MG63 (cell line): ENCODE measurements around the gene OR5M3. TPM values are rescaled to one million over a fixed set of nuclear protein-coding genes. Genes with fewer than 3 reads are reported as not detected.

ENCODE experiments used
- DNase-seq: peaks from one replicate; pipeline ENCODE4 v3.0.0-alpha.2; 2020
- H3K27me3 ChIP-seq: fragments of 250-450 bp; sonication (Bioruptor Pico); 2 replicates; pipeline ENCODE4 v1.5.1; 2020; ENCODE audit warnings: mild to moderate bottlenecking, moderate library complexity
- H3K36me3 ChIP-seq: fragments of 250-450 bp; sonication (Bioruptor Pico); 2 replicates; pipeline ENCODE4 v1.5.1; 2020; ENCODE audit warnings: mild to moderate bottlenecking, moderate library complexity
- H3K4me3 ChIP-seq: fragments of 250-450 bp; sonication (Bioruptor Pico); 2 replicates; pipeline ENCODE4 v1.5.1; 2020; ENCODE audit warnings: mild to moderate bottlenecking, moderate library complexity
- H3K9me3 ChIP-seq: fragments of 250-450 bp; sonication (Bioruptor Pico); 2 replicates; pipeline ENCODE4 v1.5.1; 2020; ENCODE audit warnings: mild to moderate bottlenecking, moderate library complexity
- total RNA-seq: library from RNA; depleted of rRNA; stranded (reverse); fragments of >200 nt; shearing (Covaris generic); gene quantifications from 2 replicates; pipeline ENCODE4 v1.2.3, GENCODE V29; 2014; ENCODE audit warnings: low replicate concordance; rRNA removed

OR5M3 gene
- not detected in 2 replicates for total RNA-seq

DNA sequence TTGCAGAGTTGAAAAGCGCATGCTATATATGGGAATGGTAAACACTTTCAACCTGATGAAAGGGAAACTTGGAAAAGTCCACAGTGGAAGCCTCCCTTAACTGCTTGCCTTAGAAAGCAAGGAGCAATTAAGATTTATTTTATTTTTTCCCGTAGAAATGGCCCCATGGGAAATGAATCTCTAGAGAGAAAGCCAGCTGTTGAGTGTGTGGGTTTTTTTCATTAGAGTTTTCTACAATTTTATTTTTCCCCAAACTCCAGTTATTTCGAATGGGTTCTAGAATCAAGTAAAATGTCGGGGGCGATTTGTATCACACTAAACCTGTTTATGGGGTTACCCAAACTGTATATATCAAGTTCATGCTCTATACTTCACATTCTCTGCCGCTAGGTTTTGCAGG is at the start of gene OR5M3:
Gene OR5M3 (minus strand): TSS at position 101 of the 400 bp plus-strand sequence. CDS start 2,855 bp downstream, outside the sequence.
- no peaks in the 10 kb centered on the region for H3K9me3 ChIP-seq
- H3K27me3 ChIP-seq: no peaks in the 10 kb centered on the region
- DNase-seq: no peak

DNA sequence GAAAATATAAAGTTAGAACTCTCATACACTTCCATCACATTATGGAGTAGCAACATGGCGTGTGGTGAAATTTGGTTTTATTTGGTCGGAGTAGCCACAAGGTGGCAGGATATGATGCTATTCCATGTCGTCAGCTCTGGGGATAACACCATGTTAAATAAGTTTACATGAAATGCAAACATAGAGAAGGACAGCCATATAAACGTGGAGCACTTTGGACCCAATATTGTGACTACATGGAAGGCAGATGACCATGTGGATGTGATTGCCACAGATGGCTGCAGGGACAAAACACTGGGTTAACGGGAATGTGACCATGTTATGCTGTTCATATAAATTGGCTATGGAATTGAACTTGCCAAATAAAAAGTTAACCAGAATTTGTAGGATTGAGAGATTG is 48.9 kb upstream of the OR5M3 start:
- H3K27me3 ChIP-seq: no peaks in the 10 kb centered on the region
- DNase-seq: no peak
- no peaks in the 10 kb centered on the region for H3K36me3 ChIP-seq
- no peaks in the 10 kb centered on the region for H3K9me3 ChIP-seq
- H3K4me3 ChIP-seq: no peak overlapping the region

More for the DNA sequence above, at the start of gene OR5M3:
- no peaks in the 10 kb centered on the region for H3K36me3 ChIP-seq
- H3K4me3 ChIP-seq: no peak within 1 kb of the TSS

DNA sequence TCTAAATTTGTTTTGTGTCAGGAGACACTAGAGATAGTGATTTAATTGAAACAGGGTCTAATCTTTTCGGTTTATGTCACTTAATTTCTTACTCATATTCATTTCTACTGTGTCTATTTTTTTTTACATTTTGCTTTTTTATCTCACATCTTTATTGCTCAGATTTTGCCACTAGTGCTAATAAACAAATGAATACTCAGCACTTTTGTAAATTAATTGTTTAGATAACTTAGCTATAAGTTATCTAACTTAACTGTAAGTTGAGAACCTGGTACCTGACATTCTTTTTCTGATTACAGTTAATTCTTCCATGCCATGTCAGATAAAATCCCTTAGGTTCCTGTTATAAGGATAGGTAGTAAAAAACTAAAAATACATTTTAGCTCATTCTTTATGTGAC is 40.1 kb upstream of the OR5M3 start:
- Histone ChIP-seq H3K4me3 (no peak overlapping the region), H3K9me3 (no peaks in the 10 kb centered on the region), H3K36me3 (no peaks in the 10 kb centered on the region), H3K27me3 (no peaks in the 10 kb centered on the region)
- no peak for DNase-seq

DNA sequence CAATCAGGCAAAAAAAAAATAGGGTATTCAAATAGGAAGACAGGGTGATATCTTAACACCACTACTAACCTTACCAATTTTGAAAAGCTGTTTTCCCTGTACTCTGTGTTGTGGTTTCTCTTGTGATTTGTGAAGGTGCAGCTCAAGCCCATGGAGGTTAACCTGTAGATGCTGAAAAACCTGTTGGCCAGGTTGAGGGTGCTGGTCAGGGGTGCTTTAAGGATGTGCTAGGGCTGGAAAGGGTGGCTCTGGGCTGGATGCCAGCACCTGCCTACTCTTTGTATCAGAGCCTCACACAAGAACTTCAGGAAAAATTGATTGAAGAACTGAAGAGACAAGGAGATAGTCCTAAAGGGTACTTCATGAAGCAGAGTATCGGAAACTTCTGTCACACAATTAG is 36.3 kb upstream of the OR5M3 start:
- Histone ChIP-seq H3K36me3 (no peaks in the 10 kb centered on the region), H3K4me3 (no peak overlapping the region), H3K27me3 (no peaks in the 10 kb centered on the region), H3K9me3 (no peaks in the 10 kb centered on the region)
- DNase-seq: no peak

DNA sequence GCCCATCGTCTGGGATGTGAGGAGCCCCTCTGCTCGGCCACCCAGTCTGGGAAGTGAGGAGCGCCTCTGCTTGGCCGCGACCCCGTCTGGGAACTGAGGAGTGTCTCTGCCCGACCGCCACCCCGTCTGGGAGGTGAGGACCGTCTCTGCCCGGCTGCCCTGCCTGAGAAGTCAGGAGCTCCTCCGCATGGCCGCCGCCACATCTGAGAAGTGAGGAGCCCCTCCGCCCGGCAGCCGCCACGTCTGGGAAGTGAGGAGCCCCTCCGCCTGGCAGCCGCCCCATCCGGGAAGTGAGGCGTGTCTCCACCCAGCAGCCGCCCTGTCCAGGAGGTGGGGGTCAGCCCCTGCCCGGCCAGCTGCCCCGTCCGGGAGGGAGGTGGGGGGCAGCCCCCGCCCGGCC is 23.9 kb upstream of the OR5M3 start:
- Histone ChIP-seq H3K36me3 (no peaks in the 10 kb centered on the region), H3K27me3 (no peaks in the 10 kb centered on the region), H3K9me3 (no peaks in the 10 kb centered on the region), H3K4me3 (no peak overlapping the region)
- DNase-seq: no peak

DNA sequence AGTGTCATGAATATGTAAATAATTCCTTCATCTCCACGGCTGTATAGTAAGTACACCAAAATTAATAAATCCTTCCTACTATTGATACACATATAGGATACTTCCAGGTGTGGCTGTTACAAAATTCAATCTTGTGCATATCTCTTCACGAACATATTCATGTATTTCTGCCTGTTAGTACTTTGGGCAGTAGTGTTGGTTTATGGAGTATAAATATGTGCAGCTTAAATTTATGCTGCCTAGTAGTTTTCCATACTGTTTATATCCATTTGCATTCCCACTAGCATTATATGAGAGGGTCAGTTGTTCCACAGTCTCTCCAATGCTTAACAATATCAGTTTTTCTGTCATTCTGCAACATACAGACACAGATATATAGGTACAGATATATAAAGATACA is 22.0 kb upstream of the OR5M3 start:
- Histone ChIP-seq H3K27me3 (no peaks in the 10 kb centered on the region), H3K9me3 (no peaks in the 10 kb centered on the region), H3K4me3 (no peak overlapping the region), H3K36me3 (no peaks in the 10 kb centered on the region)
- no peak for DNase-seq

DNA sequence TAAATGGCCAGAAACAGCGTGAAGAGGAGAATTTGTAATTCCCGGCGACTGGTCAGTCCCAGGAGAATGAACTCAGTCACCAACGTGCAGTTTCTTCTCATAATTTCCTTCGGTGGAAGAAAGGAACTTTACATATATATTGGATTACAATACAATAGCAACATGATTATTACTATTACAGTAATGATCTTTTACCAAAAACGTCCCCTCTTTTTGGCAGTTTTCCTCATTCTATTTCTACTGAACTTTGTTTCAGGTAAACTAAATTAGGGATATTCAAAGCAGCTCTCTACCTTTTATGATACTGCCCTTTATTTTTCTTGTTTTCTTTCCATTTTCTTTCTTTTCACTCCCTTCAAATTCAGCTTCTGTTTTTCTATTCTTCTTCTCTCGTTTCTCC is 18.1 kb upstream of the OR5M3 start, which contains the start of gene OR5M8:
Gene OR5M8 (minus strand): TSS at position 101 of the 400 bp plus-strand sequence. CDS start 0 bp downstream, at position 101.
- Histone ChIP-seq H3K27me3 (no peaks in the 10 kb centered on the region), H3K36me3 (no peaks in the 10 kb centered on the region), H3K9me3 (no peaks in the 10 kb centered on the region), H3K4me3 (no peak within 1 kb of the TSS)
- no peak for DNase-seq

DNA sequence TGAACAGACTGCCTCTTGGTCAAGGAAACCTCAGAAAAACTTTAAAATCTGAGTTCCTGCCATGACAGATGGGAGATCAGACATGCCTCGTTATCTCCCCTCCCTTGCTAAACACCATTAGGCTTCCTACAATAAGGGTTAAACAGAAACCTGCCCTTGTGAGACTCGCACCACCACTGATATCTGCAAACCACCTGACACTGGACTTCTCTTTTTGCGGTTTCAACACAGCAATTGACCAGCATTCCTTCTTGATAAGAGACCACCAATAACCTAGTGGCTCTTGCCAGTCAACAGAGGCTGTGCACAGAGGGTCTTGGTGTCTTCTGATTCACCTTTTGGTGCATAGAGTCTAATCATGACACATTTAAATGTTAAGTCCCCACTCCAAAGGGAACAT is 13.6 kb upstream of the OR5M3 start:
- no peak for DNase-seq
- no peaks in the 10 kb centered on the region for H3K36me3 ChIP-seq
- no peaks in the 10 kb centered on the region for H3K27me3 ChIP-seq
- no peak overlapping the region for H3K4me3 ChIP-seq
- H3K9me3 ChIP-seq: no peaks in the 10 kb centered on the region

DNA sequence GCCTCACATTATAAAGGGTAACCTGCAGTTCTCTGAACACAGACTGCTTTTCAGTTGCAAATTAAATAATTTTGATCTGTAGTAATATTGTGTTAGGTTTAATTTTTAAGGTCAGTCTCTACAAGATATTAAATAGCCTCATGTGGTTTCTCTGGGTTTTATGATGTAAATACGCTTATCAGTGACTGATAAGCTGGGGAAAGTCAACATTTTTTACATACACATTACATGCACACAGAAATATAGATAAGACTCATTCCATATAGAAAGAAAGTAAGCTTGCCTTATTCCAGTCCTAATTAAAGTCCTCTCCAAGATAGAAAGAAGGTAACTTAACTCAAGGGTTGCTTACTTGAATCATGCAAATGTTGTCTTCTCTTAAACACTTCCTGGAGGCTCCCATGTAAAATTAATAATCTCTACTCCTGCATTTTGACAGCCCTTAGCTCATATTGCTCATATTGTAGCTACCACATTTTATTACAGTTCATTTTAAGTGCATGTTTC is 1.6 kb upstream of the OR5M3 start:
- H3K4me3 ChIP-seq: no peak overlapping the region

DNA sequence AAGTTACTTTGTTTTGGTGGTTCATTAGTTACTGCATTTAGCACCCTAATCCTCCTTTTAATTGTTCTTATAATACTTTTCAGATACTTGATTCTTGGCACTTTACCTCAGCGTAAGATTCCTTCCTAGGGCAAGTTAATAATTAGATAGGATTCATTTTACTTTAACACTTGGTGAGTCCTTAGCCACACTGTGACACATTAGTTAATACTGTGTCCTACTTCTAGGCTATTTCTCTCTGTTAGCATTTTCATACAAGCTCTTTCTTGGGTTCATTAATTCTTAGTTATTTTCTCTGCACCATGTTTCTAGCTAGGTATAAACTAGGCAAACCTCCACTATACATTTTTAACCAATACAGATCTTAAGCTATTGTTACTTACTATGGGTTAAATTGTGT is 16.1 kb downstream of the OR5M3 start:
- no peaks in the 10 kb centered on the region for H3K9me3 ChIP-seq
- no peak overlapping the region for H3K4me3 ChIP-seq
- H3K27me3 ChIP-seq: no peaks in the 10 kb centered on the region

More for the DNA sequence above, 1.6 kb upstream of the OR5M3 start:
- Histone ChIP-seq H3K9me3 (no peaks in the 10 kb centered on the region), H3K36me3 (no peaks in the 10 kb centered on the region), H3K27me3 (no peaks in the 10 kb centered on the region)
- no peak for DNase-seq

DNA sequence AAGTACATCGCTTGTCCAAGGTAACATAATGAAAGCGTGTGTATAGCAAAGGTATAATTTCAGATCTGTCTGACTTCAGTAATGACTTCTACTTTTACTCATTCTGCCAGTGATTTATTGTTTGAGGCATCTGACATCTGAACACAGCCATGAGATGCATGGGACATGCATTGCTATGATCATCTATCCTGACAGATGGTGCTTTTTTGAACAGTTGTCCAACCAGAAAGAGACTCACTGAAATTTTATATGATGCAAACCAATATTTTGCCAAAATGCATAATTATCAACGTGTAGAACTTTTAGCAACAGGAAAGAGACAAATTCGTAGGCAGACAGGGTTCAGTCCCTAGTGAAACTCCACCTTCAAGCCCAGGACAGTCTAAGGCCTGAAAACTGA is 19.6 kb downstream of the OR5M3 start:
- Histone ChIP-seq H3K4me3 (no peak overlapping the region), H3K36me3 (no peaks in the 10 kb centered on the region), H3K9me3 (no peaks in the 10 kb centered on the region), H3K27me3 (no peaks in the 10 kb centered on the region)
- no peak for DNase-seq

More for the DNA sequence above, 16.1 kb downstream of the OR5M3 start:
- DNase-seq: no peak
- H3K36me3 ChIP-seq: no peaks in the 10 kb centered on the region

Other genes starting within 250 kb of the OR5M3 start
- gene OR5T2, start 239.1 kb downstream of the OR5M3 start, total RNA-seq: not detected in 2 replicates
- not detected in 2 replicates for gene OR5T3, start 221.1 kb downstream of the OR5M3 start, total RNA-seq
- gene OR5T1, start 199.2 kb downstream of the OR5M3 start, total RNA-seq: not detected in 2 replicates
- not detected in 2 replicates for gene OR8H1, start 181.1 kb downstream of the OR5M3 start, total RNA-seq
- gene OR8K3, start 158.2 kb downstream of the OR5M3 start, total RNA-seq: not detected in 2 replicates
- not detected in 2 replicates for gene OR8K1, start 127.3 kb downstream of the OR5M3 start, total RNA-seq
- gene OR8J1, start 119.1 kb downstream of the OR5M3 start, total RNA-seq: not detected in 2 replicates
- gene OR8U1, start 97.7 kb downstream of the OR5M3 start, total RNA-seq: not detected in 2 replicates
- gene OR5AL1, start 60.7 kb downstream of the OR5M3 start, total RNA-seq: not detected in 2 replicates
- gene OR5M8, start 18.0 kb upstream of the OR5M3 start, total RNA-seq: not detected in 2 replicates
- gene OR5M11, start 69.9 kb upstream of the OR5M3 start, total RNA-seq: not detected in 2 replicates
- gene OR5M10, start 104.4 kb upstream of the OR5M3 start, total RNA-seq: not detected in 2 replicates
- gene OR5M1, start 141.5 kb upstream of the OR5M3 start, total RNA-seq: not detected in 2 replicates
- not detected in 2 replicates for gene OR5AP2, start 169.1 kb upstream of the OR5M3 start, total RNA-seq
- gene OR5AR1, start 190.3 kb upstream of the OR5M3 start, total RNA-seq: not detected in 2 replicates
- not detected in 2 replicates for gene OR9G1, start 225.7 kb upstream of the OR5M3 start, total RNA-seq